GM12878 (cell line): ENCODE data around the gene FBXO15. TPM values are rescaled to one million over a fixed set of nuclear protein-coding genes. Genes with fewer than 3 reads are reported as not detected.

Experiments used
- CHD4 ChIP-seq: fragments of 200-600 bp; sonication (generic); IDR thresholded peaks from 2 replicates; pipeline ENCODE4 v1.6.1; 2016; ENCODE audit warnings: mild to moderate bottlenecking
- MEF2A ChIP-seq: IDR thresholded peaks from 2 replicates; pipeline ENCODE4 v1.6.1; 2011; ENCODE audit warnings: low read depth, mild to moderate bottlenecking, low read length, moderate library complexity; ENCODE audit not compliant: insufficient read depth
- NFYA ChIP-seq: IDR thresholded peaks from 2 replicates; pipeline ENCODE4 v1.6.1; 2011; ENCODE audit warnings: low read depth, mild to moderate bottlenecking, low read length, improper control_type of control experiment, borderline replicate concordance
- POLR2AphosphoS2 ChIP-seq: IDR thresholded peaks from 2 replicates; pipeline ENCODE4 v1.6.1; 2011; ENCODE audit warnings: low read depth, mild to moderate bottlenecking, low read length, improper control_type of control experiment, moderate library complexity
- RAD21 ChIP-seq: IDR thresholded peaks from 2 replicates; pipeline ENCODE4 v1.6.1; 2011; ENCODE audit warnings: mild to moderate bottlenecking, low read depth, low read length, moderate library complexity; ENCODE audit not compliant: insufficient read depth
- SPI1 ChIP-seq: IDR thresholded peaks from 2 replicates; pipeline ENCODE4 v1.6.1; 2011; ENCODE audit warnings: low read depth, mild to moderate bottlenecking, low read length, moderate library complexity, borderline replicate concordance; ENCODE audit not compliant: insufficient read depth
- ZNF24 ChIP-seq: fragments of 450-650 bp; IDR thresholded peaks from 2 replicates; pipeline ENCODE4 v1.6.1; 2017; ENCODE audit warnings: antibody characterized with exemption, mild to moderate bottlenecking
- polyA plus RNA-seq, 11 experiments: library from polyadenylated mRNA; depleted of rRNA in 4 of 11; unstranded in 6 of 11; stranded (reverse) in 5 of 11; fragments of >200 nt; fragmentation: Nextera tagmentation in 4 of 11; fragmentation: Illumina TruSeq in 1 of 11; extraction: Ambion mirVana in 4 of 11; extraction: Trizol in 1 of 11; gene quantifications; 1 replicate in 1 of 11; 2 replicates in 10 of 11; pipeline versions ENCODE4 v1.2.1 to v1.2.3, GENCODE V29; 2011 to 2016; ENCODE audit warnings: inconsistent platforms in 2 of 11, missing spikeins in 2 of 11, low read depth in 1 of 11
- total RNA-seq, 4 experiments: library from RNA; depleted of rRNA in 3 of 4; stranded (reverse); fragments of >200 nt in 3 of 4; fragmentation: Illumina TruSeq in 1 of 4; extraction: Trizol in 1 of 4; gene quantifications; 2 replicates each; pipeline versions ENCODE4 v1.2.1 to v1.2.3, GENCODE V29; 2013 to 2021
- TF ChIP-seq, protein P1 (sequence below): fragments of 450-650 bp; IDR thresholded peaks from 2 replicates; pipeline ENCODE4 v1.6.1; 2017; ENCODE audit warnings: antibody characterized with exemption, mild to moderate bottlenecking, moderate library complexity
- TF ChIP-seq, protein P2 (sequence below): fragments of 450-650 bp; IDR thresholded peaks from 2 replicates; pipeline ENCODE4 v1.6.1; 2017; ENCODE audit warnings: mild to moderate bottlenecking
- TF ChIP-seq, protein P3 (sequence below): IDR thresholded peaks from 2 replicates; pipeline ENCODE4 v1.6.1; 2012; ENCODE audit warnings: mild to moderate bottlenecking, low read depth, low read length

Gene FBXO15
- total and polyA plus RNA-seq, 10 of the 15 experiments (the other 5 are each of a cell fraction or from before 2014, with no cell fraction given) = 0.06 to 0.90 (median 0.22) TPM; not detected in 3

DNA sequence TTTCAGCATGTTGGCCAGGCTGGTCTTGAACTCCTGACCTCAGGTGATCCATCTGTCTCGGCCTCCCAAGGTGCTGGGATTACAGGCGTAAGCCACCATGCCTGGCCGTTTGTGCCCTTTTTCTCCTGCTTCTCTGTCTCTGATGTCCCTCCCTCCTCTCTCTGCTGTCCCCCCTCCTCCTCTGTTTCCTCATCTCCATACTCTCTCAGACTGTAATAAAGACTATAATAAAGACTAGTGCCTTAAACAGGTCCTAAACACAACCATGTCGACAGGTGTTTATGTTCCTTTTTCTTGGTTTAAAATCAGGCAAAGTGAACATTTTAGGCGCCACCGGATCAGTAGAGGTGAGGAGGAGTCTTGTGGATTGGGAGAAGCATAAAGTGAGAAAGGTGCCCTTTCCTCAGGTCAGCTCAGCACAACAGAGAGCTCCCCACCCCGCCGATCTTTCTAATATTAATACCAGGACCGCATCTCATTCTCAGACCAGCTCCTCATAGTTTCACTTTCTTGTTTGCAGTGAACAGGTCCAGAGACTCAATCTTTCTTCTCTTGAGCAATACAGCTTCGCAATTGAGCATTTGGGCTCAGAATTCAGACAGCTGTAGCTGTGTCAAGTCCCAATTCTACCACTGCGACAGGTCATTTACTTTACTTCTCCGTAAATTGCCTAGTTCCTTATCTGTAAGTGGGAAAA, 24.4 kb upstream of the FBXO15 start (continued):
- TF ChIP-seq ZNF24 (no peak), MEF2A (no peak), NFYA (no peak), CHD4 (no peak), POLR2AphosphoS2 (no peak), RAD21 (no peak), SPI1 (no peak)
- TF ChIP-seq, protein P1, sequence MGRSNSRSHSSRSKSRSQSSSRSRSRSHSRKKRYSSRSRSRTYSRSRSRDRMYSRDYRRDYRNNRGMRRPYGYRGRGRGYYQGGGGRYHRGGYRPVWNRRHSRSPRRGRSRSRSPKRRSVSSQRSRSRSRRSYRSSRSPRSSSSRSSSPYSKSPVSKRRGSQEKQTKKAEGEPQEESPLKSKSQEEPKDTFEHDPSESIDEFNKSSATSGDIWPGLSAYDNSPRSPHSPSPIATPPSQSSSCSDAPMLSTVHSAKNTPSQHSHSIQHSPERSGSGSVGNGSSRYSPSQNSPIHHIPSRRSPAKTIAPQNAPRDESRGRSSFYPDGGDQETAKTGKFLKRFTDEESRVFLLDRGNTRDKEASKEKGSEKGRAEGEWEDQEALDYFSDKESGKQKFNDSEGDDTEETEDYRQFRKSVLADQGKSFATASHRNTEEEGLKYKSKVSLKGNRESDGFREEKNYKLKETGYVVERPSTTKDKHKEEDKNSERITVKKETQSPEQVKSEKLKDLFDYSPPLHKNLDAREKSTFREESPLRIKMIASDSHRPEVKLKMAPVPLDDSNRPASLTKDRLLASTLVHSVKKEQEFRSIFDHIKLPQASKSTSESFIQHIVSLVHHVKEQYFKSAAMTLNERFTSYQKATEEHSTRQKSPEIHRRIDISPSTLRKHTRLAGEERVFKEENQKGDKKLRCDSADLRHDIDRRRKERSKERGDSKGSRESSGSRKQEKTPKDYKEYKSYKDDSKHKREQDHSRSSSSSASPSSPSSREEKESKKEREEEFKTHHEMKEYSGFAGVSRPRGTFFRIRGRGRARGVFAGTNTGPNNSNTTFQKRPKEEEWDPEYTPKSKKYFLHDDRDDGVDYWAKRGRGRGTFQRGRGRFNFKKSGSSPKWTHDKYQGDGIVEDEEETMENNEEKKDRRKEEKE = no peak
- TF ChIP-seq, protein P2, sequence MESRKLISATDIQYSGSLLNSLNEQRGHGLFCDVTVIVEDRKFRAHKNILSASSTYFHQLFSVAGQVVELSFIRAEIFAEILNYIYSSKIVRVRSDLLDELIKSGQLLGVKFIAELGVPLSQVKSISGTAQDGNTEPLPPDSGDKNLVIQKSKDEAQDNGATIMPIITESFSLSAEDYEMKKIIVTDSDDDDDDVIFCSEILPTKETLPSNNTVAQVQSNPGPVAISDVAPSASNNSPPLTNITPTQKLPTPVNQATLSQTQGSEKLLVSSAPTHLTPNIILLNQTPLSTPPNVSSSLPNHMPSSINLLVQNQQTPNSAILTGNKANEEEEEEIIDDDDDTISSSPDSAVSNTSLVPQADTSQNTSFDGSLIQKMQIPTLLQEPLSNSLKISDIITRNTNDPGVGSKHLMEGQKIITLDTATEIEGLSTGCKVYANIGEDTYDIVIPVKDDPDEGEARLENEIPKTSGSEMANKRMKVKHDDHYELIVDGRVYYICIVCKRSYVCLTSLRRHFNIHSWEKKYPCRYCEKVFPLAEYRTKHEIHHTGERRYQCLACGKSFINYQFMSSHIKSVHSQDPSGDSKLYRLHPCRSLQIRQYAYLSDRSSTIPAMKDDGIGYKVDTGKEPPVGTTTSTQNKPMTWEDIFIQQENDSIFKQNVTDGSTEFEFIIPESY = no peak
- TF ChIP-seq, protein P3, sequence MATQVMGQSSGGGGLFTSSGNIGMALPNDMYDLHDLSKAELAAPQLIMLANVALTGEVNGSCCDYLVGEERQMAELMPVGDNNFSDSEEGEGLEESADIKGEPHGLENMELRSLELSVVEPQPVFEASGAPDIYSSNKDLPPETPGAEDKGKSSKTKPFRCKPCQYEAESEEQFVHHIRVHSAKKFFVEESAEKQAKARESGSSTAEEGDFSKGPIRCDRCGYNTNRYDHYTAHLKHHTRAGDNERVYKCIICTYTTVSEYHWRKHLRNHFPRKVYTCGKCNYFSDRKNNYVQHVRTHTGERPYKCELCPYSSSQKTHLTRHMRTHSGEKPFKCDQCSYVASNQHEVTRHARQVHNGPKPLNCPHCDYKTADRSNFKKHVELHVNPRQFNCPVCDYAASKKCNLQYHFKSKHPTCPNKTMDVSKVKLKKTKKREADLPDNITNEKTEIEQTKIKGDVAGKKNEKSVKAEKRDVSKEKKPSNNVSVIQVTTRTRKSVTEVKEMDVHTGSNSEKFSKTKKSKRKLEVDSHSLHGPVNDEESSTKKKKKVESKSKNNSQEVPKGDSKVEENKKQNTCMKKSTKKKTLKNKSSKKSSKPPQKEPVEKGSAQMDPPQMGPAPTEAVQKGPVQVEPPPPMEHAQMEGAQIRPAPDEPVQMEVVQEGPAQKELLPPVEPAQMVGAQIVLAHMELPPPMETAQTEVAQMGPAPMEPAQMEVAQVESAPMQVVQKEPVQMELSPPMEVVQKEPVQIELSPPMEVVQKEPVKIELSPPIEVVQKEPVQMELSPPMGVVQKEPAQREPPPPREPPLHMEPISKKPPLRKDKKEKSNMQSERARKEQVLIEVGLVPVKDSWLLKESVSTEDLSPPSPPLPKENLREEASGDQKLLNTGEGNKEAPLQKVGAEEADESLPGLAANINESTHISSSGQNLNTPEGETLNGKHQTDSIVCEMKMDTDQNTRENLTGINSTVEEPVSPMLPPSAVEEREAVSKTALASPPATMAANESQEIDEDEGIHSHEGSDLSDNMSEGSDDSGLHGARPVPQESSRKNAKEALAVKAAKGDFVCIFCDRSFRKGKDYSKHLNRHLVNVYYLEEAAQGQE = no peak
